Measurements from ENCODE around the gene GBF1.

- peak in 1 of 2 donors; percentile 65 for TF ChIP-seq POLR2A (IDR thresholded peaks at IDR 0.05)
- peak in 1 of 6 experiments; percentile 35 for TF ChIP-seq CTCF (IDR thresholded peaks at IDR 0.05)
Observed at GRCh38 chr10:102420714-102421506, 175.6 kb downstream of the GBF1 start, which contains the start of gene FBXL15.

Data from thyroid gland (tissue), 4 donors.